GF-D8 (cell line): Measurements from ENCODE around the gene TMBIM6.
"Not testable (repeated sequence)": the region's sequence is repeated elsewhere in the genome, so short reads cannot be mapped to it uniquely, and the experiment has no call there.

Experiments
- DNase-seq: peaks from one replicate; lab custom pipeline; 2025; lab: John Stamatoyannopoulos, UW

Gene TMBIM6

DNA sequence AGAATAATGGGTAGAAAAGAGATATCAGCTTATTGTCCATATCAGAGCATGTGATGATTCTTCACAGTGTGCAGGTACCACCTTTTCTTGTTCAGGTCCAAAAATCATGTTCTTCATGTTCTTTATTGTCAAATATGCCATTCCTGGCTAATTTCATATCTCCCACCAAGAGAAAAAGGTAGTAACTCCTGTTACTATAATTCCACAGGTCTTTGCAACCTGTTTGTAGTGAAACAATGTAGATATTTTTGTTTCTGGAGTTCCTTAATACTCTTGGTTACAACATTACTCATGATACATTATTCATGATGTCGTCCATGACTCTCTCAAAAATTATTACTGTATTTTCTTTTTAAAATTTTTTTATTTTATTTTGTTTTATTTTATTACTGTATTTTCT is 11.3 kb upstream of the TMBIM6 start:
- no peak for DNase-seq

DNA sequence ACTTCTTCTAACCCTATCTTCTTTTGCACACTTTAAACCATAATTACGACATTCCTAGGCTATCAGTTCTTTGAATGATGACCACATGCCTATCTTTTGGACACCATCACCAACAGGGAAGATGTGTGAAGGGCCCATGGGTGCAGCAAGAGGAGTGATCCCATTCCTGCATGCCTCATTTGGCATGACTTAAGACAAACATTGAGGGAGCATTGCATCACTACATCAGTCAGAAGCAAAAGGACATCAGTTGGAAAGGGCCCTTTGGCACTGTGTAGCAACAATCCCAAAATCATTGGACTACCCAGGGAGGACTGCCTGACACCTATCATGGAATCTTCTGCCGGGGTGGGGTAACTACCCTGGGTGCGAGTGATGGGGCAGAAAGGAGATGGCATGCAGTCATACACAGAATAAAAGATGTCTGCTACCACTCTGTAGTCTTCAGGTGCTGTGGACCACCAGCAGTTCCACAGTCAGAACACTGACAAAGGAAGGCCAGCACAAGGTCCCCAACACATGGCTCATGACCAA is 10.7 kb upstream of the TMBIM6 start:
- no peak for DNase-seq

DNA sequence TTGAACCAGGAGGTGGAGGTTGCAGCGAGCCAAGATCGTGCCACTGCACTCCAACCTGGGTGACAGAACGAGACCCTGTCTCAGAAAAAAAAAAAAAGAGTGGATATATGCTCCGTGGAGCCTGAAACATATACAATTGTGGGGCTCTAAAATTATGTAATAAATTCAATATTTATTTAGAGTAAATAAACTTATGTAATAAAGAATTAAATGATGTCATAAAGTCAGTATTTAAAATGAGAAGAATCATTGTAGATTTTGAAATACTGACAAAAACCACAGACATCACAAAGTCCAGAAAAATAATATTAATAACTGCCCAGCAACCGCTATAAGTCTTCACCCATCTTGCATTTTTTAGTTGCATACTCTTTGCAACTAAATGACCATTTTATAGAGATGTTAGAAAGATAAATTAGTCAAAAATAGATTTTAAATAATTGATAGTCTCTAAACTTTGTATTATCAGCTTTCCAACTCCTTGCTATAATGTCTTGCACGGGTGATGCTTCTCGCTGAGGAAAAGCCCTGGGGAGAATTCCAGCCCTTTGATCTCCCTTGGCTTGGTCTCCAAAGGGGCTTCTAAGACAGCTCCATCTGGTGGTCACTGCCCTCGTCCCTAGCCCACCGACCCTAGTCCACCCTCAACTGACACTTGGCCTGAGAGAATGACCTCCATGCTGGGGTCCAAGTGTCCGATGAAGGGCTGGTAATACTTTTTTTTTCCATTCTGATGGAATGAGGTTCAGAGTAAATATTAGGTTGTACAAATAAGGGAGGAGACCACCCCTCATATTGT is 7.9 kb upstream of the TMBIM6 start:
- no peak for DNase-seq

DNA sequence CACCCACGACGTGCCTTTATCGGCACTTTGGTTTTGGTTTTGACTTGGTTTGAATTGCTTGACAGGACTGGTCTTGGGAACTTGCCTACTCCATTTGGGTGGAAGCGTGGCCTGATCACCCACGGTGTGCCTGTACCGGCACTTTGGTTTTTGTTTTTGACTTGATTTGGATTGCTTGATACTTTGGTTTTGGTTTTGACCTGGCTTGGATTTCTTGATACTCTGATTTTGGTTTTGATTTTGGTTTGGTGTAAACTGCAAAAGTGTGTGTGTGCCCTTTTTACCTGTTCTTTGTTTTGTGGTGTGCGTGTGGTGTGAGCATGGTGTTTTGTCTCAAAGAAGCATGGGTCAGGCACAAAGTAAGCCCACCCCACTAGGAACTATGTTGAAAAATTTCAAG is 6.5 kb upstream of the TMBIM6 start:
- not testable (repeated sequence) for DNase-seq

DNA sequence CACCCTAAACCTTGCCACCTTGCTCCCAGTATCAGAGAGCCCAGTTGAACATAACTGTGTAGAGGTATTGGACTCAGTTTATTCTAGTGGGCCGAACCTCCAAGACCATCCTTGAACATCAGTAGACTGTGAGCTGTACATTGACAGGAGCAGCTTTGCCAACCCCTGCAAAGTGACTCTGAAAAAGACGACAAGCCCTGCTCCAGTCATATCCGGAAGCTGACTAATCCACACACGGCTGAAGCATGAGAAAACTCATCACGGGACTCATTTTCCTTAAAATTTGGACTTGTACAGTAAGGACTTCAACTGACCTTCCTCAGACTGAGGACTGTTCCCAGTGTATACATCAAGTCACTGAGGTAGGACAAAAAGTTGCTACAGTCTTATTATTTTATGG is 2.6 kb upstream of the TMBIM6 start:
- DNase-seq: not testable (repeated sequence)

DNA sequence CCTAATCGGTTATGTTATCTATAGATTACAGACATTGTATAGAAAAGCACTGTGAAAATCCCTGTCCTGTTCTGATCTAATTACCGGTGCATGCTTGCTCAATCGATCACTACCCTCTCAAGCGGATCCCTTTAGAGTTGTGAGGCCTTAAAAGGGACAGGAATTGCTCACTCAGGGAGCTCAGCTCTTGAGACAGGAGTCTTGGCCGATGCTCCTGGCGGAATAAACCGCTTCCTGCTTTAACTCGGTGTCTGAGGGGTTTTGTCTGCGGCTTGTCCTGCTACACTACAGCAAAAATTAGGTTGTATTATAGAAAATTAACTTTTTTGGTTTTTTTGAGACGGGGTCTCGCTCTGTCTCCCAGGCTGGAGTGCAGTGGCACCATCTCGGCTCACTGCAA is 1.1 kb upstream of the TMBIM6 start:
- DNase-seq: not testable (repeated sequence)

DNA sequence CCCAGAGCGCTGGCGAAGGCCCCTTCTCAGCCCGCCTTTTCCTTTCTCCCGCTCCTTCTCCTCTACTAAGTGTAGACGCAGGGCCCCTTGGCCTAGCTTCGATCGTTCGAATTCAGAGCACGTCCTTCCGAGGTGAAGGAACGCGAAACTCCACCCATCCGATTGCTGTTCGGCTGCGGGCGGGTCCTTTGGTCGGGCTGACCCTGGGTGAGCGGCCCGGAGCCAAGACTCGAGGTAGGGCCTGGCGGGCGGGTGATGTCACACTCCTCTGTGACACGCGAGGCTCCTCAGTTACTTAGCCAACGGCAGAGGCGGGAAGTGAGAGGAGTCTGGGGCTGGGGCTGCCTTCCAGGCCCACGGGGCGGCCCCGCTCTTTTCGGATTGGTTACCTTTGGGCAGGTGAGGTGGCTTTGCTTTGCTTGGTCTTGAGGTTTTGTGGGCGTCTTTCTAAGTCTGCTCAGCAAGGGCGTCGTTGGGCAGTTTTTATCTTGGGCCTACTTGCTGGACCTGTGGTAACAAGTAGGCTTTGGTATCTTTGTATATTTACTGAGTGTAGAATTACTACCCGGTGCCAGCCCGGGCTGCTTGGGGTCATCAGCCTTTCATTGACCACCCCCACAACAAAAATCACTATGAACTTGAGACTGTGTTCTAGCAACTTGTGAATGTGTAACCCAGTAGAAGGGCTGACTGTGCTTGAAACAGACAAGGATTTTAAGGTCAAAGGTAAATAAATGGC is 694 bp downstream of the TMBIM6 start:
- DNase-seq: peak; percentile 81

DNA sequence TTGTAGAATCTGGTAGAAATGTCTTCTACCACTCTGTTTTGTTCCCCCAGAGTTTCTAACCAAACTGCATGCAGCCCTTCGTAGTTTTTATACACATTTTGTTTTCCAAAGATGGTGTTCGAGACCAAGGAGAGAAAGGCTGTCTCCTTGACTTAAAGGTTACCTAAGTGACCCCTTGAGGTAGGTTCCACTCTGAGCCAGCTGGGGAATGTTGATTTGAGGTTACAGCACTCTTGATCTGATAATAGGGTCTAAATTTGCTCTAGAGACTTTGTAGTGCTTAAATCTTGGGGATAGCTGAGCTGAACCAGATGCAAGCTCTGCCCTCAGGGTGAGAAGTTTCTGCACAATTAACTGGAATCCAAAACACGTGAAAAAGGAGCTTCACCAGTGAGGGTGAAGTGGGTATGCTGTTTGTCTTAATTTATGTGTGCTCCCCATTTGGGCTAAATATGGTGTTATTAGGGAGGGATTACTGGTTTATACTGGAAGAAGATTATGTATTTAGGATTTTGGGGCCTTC is 3.1 kb downstream of the TMBIM6 start:
- DNase-seq: no peak

DNA sequence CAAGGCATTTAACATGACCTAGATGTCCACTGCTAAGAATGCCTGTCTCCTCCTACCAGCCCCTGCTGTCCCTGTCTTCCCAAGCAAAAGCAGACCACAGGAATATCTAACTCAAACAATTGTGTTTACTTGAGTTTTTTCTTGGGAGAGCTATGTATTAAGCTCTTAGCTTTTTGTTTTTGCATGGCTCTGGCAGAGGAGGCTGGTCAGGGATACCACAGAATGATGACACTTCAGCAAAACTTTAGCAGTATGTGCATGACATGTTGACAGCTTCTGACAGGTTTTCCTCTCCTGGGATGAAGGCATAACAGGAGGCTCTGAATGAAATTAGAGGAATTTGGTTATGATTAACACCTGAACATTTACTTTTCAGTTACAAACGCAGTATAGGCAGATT is 6.9 kb downstream of the TMBIM6 start:
- DNase-seq: no peak

DNA sequence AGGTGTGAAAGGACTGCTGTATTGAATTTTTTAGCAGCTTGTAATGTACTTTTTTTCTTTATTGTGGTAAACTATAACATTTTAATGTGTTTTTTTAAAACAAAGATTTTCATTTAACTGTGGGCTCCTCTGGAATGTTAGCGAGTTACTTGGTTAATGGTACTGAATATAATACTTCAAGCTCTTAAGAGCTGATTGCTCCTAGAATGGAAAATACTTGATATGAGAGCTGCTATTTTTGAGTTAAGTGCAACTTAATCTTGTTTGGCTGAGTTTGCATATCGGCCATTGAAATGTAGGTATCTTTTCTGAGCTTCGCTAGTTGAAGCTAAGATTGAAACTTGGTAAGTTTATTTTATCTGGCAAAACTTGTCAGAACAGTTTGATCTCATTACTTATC is 7.4 kb downstream of the TMBIM6 start:
- DNase-seq: no peak

DNA sequence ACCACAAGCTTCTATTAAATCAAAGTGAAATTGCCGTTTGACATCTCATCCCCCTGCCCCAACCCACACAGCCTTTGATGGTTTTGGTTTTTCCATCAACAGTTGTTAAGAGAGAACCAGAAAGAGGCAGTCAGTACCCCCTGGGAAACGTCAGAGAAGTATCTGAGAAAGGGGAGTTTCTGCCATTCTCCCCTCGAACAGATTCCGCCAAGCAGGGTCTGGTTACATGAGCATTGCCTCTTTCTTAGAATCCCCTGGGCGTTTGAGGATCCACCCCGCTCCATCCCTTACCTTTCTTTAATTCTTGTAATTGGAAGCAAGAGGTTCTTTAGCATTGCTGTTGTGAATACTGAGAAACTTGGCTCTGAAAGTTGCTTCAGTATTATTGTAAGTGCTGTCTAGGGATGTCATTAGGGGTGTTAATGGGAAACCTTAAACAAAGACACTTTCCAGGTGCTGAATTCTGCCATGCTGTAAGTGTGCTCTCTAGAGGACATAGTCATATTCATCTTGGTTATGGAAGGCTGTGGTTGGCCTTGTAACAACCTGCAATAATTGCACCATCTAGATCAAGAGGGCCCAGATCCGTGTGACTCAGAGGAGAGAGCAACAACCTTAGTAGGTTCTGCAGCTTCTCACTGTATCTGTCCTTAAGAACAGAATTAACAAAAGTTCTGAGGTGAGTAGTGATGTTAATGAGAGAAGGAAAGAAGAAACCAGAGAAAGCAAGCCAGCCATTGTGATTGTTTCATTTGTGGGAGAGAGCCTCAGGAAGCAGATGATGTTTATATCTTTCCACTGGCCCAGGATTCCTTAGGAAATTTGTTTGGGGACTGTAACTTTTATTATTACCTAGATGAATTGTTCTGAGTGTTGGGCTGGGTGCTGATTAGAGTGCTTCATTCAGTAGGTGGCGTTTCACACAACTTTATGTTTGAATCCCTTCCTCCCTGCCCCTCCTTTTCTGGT is 9.0 kb downstream of the TMBIM6 start:
- peak; percentile 43 for DNase-seq

DNA sequence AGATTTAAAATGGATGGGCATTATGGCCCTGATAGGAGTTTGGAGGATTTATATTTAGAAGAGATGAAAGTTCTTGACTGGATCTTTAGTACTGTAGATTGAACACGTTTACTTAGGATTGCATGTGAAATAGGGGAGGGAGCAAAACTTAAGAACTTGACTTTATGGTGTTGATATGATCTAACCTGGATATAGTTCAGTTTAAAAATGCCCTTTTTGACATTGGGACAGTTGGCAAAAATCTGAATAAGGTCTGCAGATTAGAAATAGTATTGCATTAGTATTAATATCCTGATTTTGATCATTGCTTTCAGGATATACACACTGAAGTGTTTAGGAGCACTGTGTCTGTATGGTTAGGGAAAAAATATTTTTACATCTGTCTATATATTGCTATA is 9.6 kb downstream of the TMBIM6 start:
- DNase-seq: no peak

DNA sequence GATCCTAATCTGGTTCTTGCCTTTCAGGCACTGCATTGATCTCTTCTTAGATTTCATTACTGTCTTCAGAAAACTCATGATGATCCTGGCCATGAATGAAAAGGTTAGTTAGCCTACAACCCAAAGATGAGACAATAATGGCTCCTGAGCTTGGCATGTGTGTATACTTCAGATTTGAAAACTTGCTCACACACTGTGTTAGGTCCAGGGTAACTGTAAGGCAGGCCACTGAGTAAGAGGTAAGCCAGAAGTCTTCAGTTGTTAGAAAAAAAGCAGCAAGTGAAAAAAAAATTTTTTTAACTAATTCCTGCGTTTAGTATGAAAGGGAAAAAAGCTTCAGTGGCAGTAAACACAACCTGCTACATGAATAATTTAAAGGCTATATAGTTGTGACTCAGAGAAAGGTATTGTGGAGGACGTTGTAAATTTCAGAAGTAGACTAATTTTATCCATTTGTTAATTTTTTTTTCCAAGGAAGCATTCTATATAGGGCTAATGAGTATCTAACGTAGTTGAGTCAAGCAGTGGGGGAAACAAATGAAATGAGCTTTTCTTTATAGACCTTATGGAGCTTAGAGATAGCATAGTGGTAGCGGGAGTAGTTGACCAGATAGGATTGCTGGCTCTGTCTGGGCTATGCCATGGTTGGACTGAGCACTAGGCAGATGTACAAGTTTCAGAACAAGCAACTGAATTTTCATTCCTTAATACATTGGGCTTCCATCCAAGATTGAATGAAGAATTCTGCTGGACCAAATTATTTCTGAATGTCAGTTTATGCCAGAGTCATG is 20.5 kb downstream of the TMBIM6 start:
- DNase-seq: no peak

DNA sequence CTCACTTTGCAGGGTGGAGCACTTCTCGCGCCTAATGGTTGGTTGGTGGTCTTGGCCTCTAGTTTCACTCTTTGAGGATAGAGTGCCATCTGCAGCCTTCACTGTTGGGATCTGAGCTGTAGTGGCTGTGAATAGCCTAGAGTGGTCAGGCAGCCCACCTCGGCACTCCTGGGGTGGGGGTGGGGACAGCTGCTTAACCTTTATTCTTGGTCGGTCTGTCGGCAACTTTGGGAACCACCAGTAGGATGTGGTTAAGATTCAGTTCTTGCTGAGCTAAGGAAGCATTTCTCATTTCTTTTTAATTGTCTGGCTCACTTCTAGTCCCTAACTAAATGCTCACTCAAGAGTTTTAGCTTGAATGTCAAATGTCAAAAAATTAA is 21.1 kb downstream of the TMBIM6 start:
- no peak for DNase-seq

DNA sequence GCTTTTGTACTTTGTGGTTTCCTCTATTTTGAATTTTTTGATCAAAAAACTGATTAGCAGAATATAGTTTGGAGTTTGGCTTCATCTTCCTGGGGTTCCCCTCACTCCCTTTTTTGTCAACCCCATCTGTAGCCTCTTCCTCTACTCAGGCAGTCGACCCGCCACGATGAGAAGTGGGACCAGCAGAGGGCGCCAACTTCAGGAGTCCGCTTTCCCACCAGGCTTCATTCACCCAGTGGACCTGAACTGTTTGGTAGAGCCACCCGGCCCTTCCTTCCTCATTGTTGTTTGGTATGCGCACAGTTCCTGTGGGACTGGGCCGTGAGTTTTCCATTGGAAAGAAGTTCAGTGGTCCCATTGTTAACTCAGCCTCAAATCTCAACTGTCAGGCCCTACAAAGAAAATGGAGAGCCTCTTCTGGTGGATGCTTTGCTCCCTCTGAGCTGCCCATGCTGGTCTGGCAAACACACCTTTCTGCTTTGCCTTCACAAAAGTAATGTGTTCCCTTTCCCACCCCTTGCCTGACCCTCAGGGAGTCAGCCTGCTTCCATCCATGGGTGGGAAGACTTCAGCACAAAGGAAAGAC is 21.7 kb downstream of the TMBIM6 start:
- peak; percentile 73 for DNase-seq

DNA sequence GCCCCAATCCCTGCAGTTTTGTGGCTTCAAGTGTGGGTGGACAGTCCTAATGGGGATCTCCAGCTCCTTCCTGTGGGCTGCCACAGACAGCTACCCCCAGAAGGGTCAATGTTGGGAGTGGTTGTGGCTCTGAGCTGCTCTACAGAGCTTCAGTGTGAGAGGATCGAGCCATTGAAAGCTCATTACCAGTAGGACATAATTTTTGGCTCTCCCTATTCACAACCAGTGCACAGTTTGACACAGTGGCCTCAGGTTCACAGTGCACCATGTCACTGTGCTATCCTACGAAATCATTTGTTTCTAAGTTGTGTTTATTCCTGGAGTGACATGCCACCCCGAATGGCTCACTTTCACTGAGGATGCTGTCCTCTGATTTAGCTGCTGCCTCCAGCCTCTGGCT is 22.8 kb downstream of the TMBIM6 start:
- no peak for DNase-seq

DNA sequence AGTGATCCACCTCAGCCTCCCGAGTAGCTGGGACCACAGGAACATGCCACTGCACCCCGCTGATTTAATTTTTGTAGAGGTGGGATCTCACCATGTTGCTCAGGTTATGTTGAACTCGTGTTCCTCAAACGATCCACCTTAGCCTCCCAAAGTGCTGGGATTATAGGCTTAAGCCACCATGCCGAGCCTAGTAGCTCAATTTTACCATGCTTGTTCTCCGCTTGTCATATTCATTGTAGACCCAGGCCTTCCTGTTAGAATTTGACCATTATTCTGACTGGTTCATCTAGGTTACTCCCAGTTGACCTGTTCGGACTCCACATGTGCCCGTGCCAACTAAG is 24.7 kb downstream of the TMBIM6 start:
- DNase-seq: no peak

DNA sequence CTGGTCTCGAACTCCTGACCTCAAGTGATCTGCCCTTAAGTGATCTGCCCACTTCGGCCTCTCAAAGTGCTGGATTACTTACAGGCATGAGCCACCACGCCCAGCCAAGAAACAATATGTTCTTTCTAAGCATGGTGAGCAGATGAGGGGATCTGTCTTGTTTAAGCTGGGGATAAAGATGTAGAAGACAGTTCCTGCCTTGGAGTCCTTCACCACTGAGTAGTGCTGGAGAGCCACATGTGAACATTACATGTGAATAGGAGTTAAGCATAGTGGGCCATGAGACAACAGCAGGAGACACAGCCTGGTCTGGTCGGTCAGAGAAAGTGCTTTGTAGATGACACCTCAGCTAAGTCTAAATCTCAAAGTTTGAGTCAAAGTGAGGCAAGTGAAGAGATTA is 26.0 kb downstream of the TMBIM6 start:
- no peak for DNase-seq

DNA sequence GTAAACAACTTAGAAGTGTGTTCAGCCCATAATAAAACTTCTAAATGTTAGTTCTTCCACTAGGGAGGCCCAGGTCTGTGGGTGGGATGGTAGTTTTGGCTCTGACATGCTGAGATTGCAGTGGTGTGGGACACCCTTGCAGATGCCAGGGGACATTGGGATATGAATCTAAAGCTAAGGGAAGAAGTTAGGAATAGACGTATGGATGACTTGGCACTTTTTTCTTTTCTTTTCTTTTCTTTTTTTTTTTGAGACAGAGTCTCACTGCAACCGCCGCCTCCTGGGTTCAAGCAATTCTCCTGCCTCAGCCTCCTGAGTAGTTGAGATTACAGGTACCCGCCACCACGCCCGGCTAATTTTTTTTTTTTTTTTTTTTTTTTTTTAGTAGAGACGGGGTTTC is 31.7 kb downstream of the TMBIM6 start:
- DNase-seq: not testable (repeated sequence)

DNA sequence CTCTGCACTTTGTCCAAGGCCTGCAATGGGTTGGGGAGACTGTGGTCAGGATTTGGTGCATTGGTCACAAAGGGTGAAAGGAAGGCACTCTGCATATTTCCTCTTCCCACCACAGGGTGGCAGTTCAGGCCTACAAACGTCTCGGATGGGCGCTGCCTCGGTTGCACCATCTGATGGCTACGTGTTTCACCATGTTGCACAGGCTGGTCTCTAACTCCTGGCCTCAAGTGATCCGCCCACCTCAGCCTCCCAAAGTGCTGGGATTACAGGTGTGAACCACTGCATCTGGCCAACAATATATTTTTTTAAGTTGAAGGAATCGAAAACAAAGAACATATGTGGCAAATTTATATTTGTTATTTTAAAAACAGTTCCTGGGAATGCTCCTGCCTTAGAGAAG is 35.1 kb downstream of the TMBIM6 start:
- peak; percentile 35 for DNase-seq

DNA sequence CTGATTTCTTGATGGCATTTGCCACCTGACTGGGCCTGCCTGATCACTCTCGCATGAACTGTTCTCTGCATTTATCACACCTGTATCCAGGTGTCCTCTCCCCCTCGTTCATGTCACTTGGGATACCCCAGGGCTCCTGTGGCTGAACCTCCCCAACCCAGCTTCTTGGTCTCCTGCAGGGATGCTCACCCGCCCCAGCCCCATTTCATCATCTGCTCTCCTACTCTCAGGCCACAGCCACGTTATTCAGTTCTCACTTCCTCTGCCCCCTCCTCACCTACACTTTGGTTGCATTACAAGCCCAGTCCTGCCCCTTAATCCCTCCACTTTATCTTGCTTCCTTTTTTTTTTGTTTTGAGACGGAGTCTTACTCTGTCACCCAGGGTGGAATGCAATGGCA is 35.5 kb downstream of the TMBIM6 start:
- DNase-seq: no peak
